Fibroblast of gingiva (primary cell): ENCODE data around the gene WHRN.
A peak's percentile ranks its signal among the peaks of the same experiment; 100 is the strongest.

Source experiments
- DNase-seq: peaks from one replicate; pipeline ENCODE4 v3.0.0-alpha.2; 2011; ENCODE audit warnings: low read depth

Gene WHRN

GRCh38 chr9:114513959-114514267 is 8.6 kb upstream of the WHRN start:
- no peak for DNase-seq

GRCh38 chr9:114513055-114513958 is 8.0 kb upstream of the WHRN start:
- no peak for DNase-seq

- no peak for DNase-seq
These were observed 7.0 kb upstream of the WHRN start for GRCh38 chr9:114511978-114512874.

- DNase-seq: no peak
These were observed 2.5 kb upstream of the WHRN start for GRCh38 chr9:114507726-114508125.

GRCh38 chr9:114506082-114506390 is 763 bp upstream of the WHRN start:
- DNase-seq: no peak

GRCh38 chr9:114504341-114505186 is 709 bp downstream of the WHRN start:
- DNase-seq: peak; percentile 13

- no peak for DNase-seq
These were observed 1.5 kb downstream of the WHRN start for GRCh38 chr9:114503522-114504340.

- no peak for DNase-seq
These were observed 2.3 kb downstream of the WHRN start for GRCh38 chr9:114503009-114503408.

GRCh38 chr9:114501796-114502682 is 3.2 kb downstream of the WHRN start:
- no peak for DNase-seq

- no peak for DNase-seq
These were observed 4.5 kb downstream of the WHRN start for GRCh38 chr9:114500697-114501292.

- no peak for DNase-seq
These were observed 5.2 kb downstream of the WHRN start for GRCh38 chr9:114499941-114500696.

- no peak for DNase-seq
These were observed 5.7 kb downstream of the WHRN start for GRCh38 chr9:114499528-114499927.

GRCh38 chr9:114497727-114498382 is 7.4 kb downstream of the WHRN start:
- DNase-seq: no peak

GRCh38 chr9:114497236-114497635 is 8.0 kb downstream of the WHRN start:
- DNase-seq: no peak

GRCh38 chr9:114496011-114496410 is 9.3 kb downstream of the WHRN start:
- no peak for DNase-seq

- DNase-seq: no peak
These were observed 10.3 kb downstream of the WHRN start for GRCh38 chr9:114494776-114495569.

- DNase-seq: no peak
These were observed 11.6 kb downstream of the WHRN start for GRCh38 chr9:114493521-114494184.
